PFSK-1 (cell line): ENCODE measurements around the gene BTNL2.

ENCODE experiments used
- POLR2AphosphoS5 ChIP-seq: IDR thresholded peaks from 2 replicates; pipeline ENCODE4 v1.6.1; 2012; ENCODE audit warnings: low read depth, mild to moderate bottlenecking, control low read depth, low read length, moderate library complexity
- SIN3A ChIP-seq: IDR thresholded peaks from 2 replicates; pipeline ENCODE4 v1.6.1; 2012; ENCODE audit warnings: mild to moderate bottlenecking, low read length, moderate library complexity, borderline replicate concordance; ENCODE audit not compliant: insufficient read depth

- TF ChIP-seq POLR2AphosphoS5: no peak
- TF ChIP-seq SIN3A: no peak
Observed at GRCh38 chr6:32427934-32428474, 21.0 kb upstream of the BTNL2 start.
